HL-60 (cell line): ENCODE data around the gene SH3BP4.

Experiments used
- DNase-seq, 2 experiments: peaks; one replicate each; pipeline ENCODE4 v3.0.0-alpha.2; 2010 to 2020; ENCODE audit warnings: low read depth in 1 of 2, low spot score in 1 of 2
- H3K27ac ChIP-seq: fragments of 250-450 bp; sonication (Bioruptor Pico); replicated peaks from 2 replicates; pipeline ENCODE4 v1.5.1; 2020; ENCODE audit warnings: mild to moderate bottlenecking, moderate library complexity
- H3K27me3 ChIP-seq: fragments of 250-450 bp; sonication (Bioruptor Pico); 2 replicates; pipeline ENCODE4 v1.5.1; 2021; ENCODE audit warnings: mild to moderate bottlenecking, moderate library complexity; ENCODE audit not compliant: insufficient read depth, poor library complexity, severe bottlenecking
- H3K4me3 ChIP-seq: replicated peaks from 2 replicates; pipeline ENCODE4 v1.5.1; 2011; ENCODE audit warnings: mild to moderate bottlenecking, control low read depth, low read length; ENCODE audit not compliant: insufficient read depth
- CTCF ChIP-seq: IDR thresholded peaks from one replicate; pipeline ENCODE4 v1.5.1; 2011; ENCODE audit warnings: low read length, control low read depth, inconsistent platforms; ENCODE audit not compliant: insufficient read depth
- GABPA ChIP-seq: IDR thresholded peaks from 2 replicates; pipeline ENCODE4 v1.6.1; 2012; ENCODE audit warnings: low read depth
- POLR2AphosphoS5 ChIP-seq: IDR thresholded peaks from 2 replicates; pipeline ENCODE4 v1.6.1; 2012; ENCODE audit warnings: low read depth
- REST ChIP-seq: IDR thresholded peaks from 2 replicates; pipeline ENCODE4 v1.6.1; 2012; ENCODE audit warnings: low read depth; ENCODE audit not compliant: insufficient replicate concordance
- SPI1 ChIP-seq: IDR thresholded peaks from 2 replicates; pipeline ENCODE4 v1.6.1; 2012; ENCODE audit warnings: low read depth, mild to moderate bottlenecking, borderline replicate concordance

The SH3BP4 gene

GRCh38 chr2:234975611-234976010, 23.8 kb downstream of the SH3BP4 start:
- Histone ChIP-seq H3K27ac (no peak overlapping the region), H3K4me3 (no peak overlapping the region), H3K27me3 (no peaks in the 10 kb centered on the region)
- no peak for DNase-seq
- TF ChIP-seq CTCF (no peak), GABPA (no peak), REST (no peak), POLR2AphosphoS5 (no peak), SPI1 (no peak)

- Histone ChIP-seq H3K27ac (no peak overlapping the region), H3K4me3 (no peak overlapping the region)
These were observed 24.8 kb downstream of the SH3BP4 start for GRCh38 chr2:234976479-234977227.

More at GRCh38 chr2:234976479-234977227, 24.8 kb downstream of the SH3BP4 start:
- TF ChIP-seq CTCF (no peak), REST (no peak), GABPA (no peak), POLR2AphosphoS5 (no peak), SPI1 (no peak)
- no peak for DNase-seq
- no peaks in the 10 kb centered on the region for H3K27me3 ChIP-seq
